GM03348 (cell line): ENCODE data around the gene GNB4.

ENCODE experiments used
- DNase-seq: peaks from one replicate; pipeline ENCODE4 v3.0.0; 2012; ENCODE audit warnings: low spot score

GNB4 gene

DNA sequence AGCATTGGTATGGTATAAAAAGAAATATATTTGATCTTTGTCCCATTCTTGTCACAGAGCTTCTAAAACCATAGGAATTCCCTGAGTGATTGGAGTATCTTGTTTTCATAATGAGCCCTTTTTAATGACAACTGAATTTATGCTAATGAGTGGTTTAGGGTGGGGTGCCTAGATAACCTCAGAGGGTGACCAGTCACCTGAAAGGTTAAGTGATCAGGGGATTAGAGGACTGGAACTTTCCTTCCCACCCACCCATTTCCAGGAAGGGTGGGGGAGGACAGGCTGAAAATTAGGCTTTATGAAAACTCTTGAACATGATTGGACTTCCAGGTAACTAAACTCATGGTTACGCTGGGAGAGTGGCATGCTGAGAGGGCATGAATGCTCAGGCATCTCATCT is 95.3 kb downstream of the GNB4 start:
- no peak for DNase-seq

DNA sequence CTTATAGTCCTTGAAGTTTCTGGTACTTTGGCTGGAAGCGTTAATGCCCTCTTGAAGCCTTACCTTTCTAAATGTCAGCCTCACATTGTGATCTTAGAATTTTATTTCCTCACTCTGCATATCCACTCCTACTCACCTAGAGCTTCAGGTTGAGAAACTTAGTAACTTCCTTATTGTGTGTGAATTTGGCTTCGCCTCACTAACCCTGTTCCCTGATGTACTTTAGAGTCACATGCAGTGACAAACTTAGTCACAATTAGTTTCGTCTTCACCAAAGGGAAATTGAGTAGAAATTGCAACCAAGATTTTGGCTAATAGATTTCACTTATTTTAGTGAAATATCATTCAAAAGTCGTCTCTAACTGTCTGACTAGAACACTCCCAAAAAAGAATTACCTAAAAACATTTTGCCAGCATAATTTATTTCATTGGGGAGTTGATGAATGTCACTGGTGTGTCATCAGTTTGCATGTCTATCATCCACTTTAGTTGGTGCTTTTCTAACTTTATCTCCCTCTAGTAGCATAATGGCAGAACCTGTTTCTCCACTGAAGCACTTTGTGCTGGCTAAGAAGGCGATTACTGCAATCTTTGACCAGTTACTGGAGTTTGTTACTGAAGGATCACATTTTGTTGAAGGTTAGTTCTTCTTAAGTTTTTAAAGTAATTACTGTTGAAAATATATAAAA is 102.8 kb downstream of the GNB4 start:
- DNase-seq: no peak

DNA sequence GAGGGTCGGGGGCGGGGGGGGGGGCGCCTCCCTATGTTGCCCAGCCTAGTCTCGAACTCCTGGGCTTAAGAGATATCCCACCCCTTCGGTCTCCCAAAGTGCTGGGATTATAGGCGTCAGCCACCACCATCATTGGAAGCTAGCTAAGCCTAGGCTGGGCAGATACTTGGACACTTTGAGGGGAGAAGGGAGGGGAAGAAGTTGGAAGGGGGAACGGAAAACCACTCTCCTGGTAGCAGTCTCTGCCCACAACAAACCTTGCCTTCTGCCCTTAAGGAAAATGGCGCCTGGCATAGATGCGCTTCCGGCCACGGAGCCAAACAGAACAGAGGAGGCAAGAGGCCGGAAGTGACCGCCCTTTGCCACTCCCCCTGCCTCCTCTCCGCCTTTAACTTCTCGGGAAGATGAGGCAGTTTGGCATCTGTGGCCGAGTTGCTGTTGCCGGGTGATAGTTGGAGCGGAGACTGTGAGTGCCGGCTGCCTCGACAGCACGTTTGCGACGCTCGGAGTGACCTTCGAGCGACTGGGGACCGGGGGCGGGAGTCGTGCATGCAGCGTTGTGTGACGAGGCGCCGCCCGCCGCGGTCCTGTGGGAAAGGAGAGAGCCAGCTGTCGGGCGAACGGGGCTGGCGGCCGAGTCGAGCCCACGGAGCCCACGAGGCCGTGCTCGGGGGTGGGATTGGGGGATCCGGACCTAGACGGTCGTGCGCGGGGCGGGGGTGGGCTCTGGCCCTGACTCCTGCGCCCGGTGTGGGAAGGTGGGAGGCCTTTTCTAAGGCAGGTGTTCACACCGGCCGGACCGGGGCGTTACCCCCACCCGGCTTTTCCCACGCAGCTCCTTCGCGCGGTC is 103.7 kb downstream of the GNB4 start, which contains the start of gene MFN1:
TSS of gene MFN1 (plus strand) at position 365 of the 850 bp plus-strand sequence. CDS start 1,143 bp downstream, outside the sequence.
- DNase-seq: peak; percentile 95
